NCI-H82 treated with DMSO at 0.1 percent for 48 hours (cell line): ENCODE results near the gene SLC25A26.
"Not testable (repeated sequence)": the region's sequence is repeated elsewhere in the genome, so short reads cannot be mapped to it uniquely, and the experiment has no call there.

Source experiments
- DNase-seq: peaks from one replicate; lab custom pipeline; 2025; ENCODE audit not compliant: unreplicated experiment; lab: John Stamatoyannopoulos, UW

SLC25A26 gene

GRCh38 chr3:66226093-66226492, 5.3 kb downstream of the SLC25A26 start:
- DNase-seq = not testable (repeated sequence)

GRCh38 chr3:66227051-66227450, 6.2 kb downstream of the SLC25A26 start:
- no peak for DNase-seq

GRCh38 chr3:66227915-66228314, 7.1 kb downstream of the SLC25A26 start:
- DNase-seq = no peak

- no peak for DNase-seq
These were observed 7.9 kb downstream of the SLC25A26 start for GRCh38 chr3:66228707-66229106.

GRCh38 chr3:66229931-66230330, 9.1 kb downstream of the SLC25A26 start:
- no peak for DNase-seq

- no peak for DNase-seq
These were observed 12.2 kb downstream of the SLC25A26 start for GRCh38 chr3:66233033-66233432.

- DNase-seq = no peak
These were observed 15.5 kb downstream of the SLC25A26 start for GRCh38 chr3:66236281-66236680.

- DNase-seq = no peak
These were observed 16.8 kb downstream of the SLC25A26 start for GRCh38 chr3:66237552-66237951.

GRCh38 chr3:66239513-66240123, 18.8 kb downstream of the SLC25A26 start:
- no peak for DNase-seq

GRCh38 chr3:66241466-66241865, 20.7 kb downstream of the SLC25A26 start:
- DNase-seq = no peak

- DNase-seq = no peak
These were observed 22.1 kb downstream of the SLC25A26 start for GRCh38 chr3:66242788-66243464.

GRCh38 chr3:66248641-66249040, 27.8 kb downstream of the SLC25A26 start:
- DNase-seq = no peak

GRCh38 chr3:66253790-66254620, 33.2 kb downstream of the SLC25A26 start:
- no peak for DNase-seq

GRCh38 chr3:66255865-66256264, 35.1 kb downstream of the SLC25A26 start:
- no peak for DNase-seq

- no peak for DNase-seq
These were observed 36.0 kb downstream of the SLC25A26 start for GRCh38 chr3:66256806-66257205.

- DNase-seq = no peak
These were observed 38.9 kb downstream of the SLC25A26 start for GRCh38 chr3:66259566-66260255.

- no peak for DNase-seq
These were observed 39.6 kb downstream of the SLC25A26 start for GRCh38 chr3:66260431-66260830.

GRCh38 chr3:66261355-66261754, 40.6 kb downstream of the SLC25A26 start:
- no peak for DNase-seq

- no peak for DNase-seq
These were observed 44.8 kb downstream of the SLC25A26 start for GRCh38 chr3:66265649-66266048.

GRCh38 chr3:66266551-66266950, 45.8 kb downstream of the SLC25A26 start:
- DNase-seq = no peak

GRCh38 chr3:66267031-66267430, 46.2 kb downstream of the SLC25A26 start:
- no peak for DNase-seq
